Cerebellar cortex (tissue), 1 donor: ENCODE measurements around the gene ICE2.

Experiments used
- DNase-seq: peaks from one replicate; pipeline ENCODE4 v3.0.0-alpha.2; 2015; ENCODE audit warnings: low spot score

Gene ICE2

GRCh38 chr15:60496853-60497252 is 17.9 kb upstream of the ICE2 start:
- DNase-seq, result no peak

DNA sequence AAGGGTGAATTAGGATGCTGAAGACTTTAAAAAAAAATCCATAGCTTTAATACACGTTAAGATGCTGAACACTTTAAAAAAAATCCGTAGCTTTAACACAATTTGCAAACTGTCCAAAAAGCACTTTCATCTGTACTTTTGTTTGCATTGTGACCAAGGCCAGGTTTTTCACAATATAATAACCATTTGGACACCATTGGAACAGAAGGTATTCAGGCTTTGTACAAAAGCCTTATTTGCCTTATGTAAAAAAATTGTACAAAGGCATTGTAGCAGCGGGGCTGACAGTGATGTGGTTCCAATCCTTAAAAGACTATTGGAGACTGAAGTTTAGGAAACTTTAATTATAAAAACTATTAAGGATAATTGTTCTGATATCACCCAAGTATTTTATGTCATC is 15.2 kb upstream of the ICE2 start:
- DNase-seq, result no peak

DNA sequence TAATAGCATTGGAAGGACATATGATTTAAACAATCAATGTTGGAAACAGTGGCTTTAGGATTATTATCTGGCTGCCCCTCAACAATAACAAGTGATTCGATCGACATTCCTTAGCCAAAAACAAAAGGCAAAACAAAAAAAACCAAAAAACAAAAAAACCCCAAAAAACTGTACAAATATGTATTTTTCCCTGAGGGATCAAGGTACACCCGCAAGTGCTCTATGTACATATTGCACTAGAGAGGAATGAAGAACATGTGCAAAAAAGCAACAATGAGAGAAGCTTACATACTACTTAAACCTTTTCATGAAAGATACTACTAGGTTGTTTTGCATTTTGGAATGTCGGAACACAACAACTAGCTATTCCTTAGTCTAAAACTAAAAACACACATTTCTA is 14.2 kb upstream of the ICE2 start:
- DNase-seq, result no peak

- DNase-seq, result no peak
Measured at GRCh38 chr15:60486742-60487141, 7.8 kb upstream of the ICE2 start.

DNA sequence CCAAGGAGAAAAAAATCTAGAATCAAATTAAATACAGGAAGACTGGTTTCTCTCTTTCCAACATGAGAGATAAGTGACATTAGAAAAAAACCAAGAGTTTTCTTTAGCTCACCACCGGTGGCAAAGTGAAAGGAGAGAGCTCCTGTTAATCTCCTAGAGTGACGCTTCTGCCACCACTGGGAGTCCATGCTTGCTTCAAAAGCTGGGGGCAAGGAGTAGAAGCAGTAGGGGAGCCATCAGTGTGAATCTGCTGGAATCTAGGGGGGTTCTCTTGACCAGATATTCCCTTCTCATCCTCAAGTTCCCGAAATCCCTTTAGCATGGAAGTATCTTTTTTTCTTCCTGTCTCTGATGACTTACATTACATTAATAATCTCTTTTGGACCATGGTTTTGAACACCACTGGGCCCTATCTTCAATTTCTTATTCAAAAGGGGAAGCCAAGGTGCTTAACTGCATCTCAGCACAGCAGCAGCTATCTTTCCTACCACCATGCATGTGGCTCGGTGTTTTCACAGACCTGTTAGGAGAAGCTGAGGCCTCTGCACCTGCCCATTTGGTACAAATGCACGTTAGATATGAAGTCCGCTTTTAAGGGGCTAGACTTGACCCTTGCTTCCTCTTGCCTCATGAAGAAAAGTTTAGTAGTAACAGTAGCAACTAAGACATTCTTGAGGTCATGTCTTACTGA is 6.6 kb upstream of the ICE2 start:
- DNase-seq, result no peak

DNA sequence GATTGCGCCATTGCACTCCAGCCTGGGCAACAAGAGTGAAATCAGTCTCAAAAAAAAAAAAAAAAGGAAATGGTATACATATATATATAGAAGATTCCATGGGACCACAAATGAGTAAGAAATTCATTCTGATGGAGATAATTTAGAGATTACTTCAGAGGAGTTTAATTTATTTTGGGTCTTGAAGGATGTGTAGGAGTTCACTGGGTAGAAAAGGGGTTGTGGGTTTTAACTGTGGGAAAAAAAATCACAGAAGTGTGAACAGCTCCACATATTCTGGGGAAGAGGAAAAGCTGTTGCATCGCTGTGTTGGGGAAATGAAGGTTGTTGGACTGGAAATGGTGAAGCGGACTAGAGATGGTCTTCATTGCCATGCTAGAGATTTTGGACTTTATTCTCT is 4.1 kb upstream of the ICE2 start:
- DNase-seq, result no peak

DNA sequence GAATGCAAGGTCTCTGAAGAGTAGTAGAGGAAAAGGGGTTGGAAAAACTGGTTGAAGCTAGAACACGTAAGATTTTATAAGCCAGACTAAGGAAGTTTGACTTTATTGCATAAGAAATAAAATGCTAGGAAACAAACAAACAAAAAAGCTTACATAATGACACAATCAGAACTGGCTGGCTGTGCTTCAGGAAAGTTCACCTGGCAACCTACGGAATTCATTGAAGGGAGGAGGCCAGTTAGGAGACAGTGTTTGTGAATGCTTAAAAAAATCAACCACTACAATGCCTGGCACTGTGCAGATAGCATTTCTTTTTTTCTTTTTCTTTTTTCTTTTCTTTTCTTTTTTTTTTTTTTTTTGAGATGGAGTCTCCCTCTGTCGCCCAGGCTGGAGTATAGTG is 1.9 kb upstream of the ICE2 start:
- no peak for DNase-seq

DNA sequence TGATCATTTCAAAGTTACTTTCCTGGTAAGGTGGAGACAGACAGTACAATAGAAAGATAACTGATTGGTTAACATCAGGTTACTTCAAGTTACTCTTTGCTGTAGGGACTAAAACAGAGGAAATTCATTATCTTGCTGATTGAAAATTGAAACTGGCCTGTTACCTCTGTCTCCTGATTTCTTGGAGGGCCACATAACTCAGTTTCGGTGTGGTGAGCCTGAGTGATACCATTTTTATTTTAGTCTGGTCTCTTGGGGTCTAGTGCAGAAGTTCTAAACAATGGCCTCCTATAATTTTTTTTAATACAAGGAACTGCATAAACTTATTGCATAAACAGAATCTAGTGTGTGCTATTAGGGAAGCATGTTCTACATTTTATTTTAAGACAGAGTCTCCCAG is 1.2 kb upstream of the ICE2 start:
- DNase-seq, result no peak

DNA sequence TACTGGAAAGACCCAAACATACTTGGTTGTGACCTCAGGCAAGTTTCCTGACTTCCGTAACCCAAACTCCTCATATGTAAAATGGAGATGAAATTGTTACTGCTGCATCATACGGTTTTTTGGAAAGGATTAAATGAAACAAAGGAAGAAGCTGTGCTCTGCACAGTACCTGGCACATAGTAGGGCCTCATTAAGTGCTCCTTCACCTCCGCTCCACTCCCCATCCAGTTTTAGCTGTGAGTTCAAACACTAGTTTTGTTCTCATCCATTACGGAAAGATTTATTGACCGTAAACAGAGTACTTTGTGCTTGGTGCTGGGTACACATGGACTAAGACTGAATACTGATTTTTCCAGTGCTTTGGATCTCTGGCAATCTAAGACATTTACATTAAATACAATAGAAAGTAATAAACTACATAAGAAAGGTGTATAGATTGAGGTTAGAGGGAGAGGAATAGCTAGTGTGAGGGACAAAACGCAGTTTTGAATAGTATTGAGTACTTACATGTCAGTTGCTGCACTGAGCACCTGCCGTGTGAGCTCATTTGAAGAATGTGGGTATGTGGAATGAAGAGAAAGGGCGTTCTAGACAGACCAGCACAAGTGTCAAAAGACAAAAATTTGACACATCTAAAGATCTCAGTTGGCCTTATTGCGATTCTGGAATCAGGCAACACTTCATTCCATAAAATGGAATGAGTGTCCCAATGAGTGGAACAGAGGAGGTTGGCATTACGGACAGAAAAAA is 594 bp upstream of the ICE2 start:
- DNase-seq, result no peak

- peak; percentile 46 for DNase-seq
Measured at GRCh38 chr15:60477916-60478565, 901 bp downstream of the ICE2 start.

DNA sequence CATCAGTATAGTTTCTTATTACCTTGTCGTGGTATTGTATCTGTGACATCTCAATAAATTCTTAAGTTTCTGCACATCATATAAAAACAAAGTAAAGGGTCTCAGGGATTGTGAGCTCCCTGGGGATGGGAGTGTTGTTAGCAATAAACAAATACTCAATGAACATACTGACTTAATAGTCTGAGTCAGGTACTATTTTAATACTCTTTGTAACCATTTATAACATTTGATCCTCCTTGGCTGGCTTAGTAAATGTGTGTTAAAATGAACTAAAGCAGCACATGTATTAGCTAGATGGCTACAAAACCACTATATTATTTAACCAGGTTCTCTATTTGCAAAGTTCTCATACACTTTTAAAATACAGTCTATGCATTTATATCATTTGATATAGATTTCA is 1.8 kb downstream of the ICE2 start:
- DNase-seq, result no peak

- no peak for DNase-seq
Measured at GRCh38 chr15:60476713-60477112, 2.2 kb downstream of the ICE2 start.

GRCh38 chr15:60473135-60473534 is 5.8 kb downstream of the ICE2 start:
- no peak for DNase-seq

DNA sequence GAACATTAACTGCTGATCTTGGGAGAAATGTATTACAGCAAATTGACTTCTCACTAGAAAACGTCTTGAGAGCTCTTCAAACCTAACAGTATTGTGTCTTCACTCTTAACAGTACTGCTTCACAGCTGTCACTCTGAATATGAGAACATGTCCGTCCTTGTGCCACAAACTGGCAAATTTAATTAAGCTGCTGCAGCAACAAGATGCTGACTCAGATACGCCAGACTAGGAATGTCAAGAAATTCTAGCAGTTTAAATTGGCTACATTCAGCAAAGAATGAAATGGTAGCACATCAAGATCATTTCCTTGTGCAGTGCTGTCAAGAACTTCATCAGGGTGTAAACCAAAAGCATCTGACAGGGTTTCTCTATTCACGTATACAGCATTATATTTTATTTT is 7.6 kb downstream of the ICE2 start:
- DNase-seq, result no peak

DNA sequence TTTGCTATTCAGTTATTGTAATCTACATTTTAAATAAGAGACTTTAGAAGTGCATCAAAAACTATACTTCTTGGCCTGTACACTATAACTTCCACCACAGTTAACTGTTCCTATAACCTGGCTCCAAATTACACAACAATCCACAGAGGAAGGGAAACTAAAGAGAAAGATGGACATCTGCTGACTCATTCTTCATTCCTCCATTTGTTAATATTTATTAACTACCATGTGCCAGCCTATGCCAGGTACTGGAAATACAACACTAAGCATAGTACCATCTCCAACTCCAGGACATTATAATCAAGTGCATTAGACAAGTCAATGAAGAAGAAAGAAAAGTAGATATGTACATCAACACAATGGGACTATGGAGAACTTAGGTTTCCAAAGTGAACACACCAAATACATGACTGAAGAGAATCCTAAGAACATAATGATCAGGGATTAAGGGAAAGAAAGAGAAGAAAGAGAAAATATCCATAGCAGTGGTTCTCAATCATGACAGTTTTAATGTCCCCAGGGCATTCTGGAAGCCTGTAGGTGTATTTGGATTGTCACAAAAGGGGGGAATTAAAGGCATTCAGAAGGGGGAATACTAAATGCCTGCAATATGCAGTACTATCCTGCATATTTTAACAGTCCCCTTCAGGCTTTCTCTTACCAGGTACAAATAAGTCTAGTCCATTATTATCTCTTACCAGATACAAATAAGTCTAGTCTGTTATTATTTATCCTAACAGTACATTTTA is 8.9 kb downstream of the ICE2 start:
- no peak for DNase-seq

DNA sequence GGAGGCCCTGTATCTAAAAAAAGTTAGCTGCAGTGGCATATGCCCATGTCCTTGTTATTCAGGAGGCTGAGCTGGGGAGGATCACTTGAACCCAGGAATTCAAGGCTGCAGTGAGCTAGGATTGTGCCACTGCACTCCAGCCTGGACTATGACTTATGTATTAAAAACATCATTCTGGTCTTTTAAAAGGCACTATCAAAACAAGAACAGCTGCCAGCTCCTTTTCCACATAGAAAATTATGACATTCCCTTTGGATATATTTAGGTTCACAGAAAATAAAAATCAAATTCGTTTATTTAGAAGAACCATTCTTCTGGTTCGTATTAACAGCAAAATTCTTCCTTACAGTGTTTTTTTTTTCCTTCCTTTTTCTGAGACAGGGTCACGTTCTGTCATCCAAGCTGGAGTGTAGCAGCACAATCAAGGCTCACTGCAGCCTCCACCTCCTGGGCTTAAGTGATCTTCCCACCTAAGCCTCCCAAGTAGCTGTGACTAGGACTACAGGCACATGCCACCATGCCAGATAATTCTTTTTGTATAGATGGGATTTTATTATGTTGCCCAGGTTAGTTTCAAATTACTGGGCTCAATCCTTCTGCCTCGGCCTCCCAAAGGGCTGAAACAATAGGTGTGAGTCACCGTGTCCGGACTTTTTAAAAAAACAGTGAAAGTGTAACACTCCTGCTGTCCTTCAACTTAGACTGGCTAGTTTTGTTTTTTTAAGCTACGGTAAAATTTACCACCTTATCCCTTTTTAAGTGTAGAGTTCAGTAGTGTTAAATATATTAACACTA is 13.9 kb downstream of the ICE2 start:
- no peak for DNase-seq

GRCh38 chr15:60462027-60462426 is 16.9 kb downstream of the ICE2 start:
- no peak for DNase-seq

- DNase-seq, result no peak
Measured at GRCh38 chr15:60460931-60461330, 18.0 kb downstream of the ICE2 start.

DNA sequence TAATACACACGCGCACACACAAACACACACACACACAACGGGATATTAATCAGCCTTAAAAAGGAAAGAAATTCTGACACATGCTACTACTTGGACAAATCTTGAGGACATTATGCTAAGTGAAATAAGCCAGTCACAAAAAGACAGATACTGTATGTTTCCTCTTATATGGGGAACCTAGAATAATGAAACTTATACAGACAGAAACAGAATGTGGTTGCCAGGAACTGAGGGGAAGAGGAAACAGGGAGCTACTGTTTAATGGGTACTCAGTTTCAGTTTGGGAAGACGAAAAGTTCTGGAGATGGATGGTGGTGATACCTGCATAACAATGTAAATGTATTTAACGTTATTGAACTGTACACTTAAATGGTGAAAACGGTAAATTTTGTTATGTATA is 20.2 kb downstream of the ICE2 start:
- DNase-seq, result no peak

DNA sequence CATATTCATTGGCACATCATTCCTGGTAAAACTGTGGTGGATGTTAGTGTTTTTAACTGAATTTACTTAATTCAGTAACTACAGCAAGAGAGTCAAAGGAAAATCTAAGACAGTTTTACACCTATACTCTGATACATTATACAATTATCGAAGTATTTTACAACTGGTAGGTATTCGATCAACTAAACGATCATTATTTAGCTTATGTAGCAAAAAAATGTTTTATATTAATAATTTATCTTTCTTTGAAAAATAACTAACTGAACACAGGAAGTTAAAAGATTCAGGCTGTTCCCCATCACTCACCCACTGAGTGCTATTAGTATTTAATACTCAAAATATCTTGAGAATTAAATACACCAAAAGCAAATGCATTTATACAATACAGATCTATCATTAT is 21.0 kb downstream of the ICE2 start:
- DNase-seq, result no peak

GRCh38 chr15:60454824-60455223 is 24.1 kb downstream of the ICE2 start:
- no peak for DNase-seq
